ENCODE data around the gene ATP5MC2. TPM values are rescaled to one million over a fixed set of nuclear protein-coding genes. Genes with fewer than 3 reads are reported as not detected.

ATP5MC2 gene
- total RNA-seq, 1 donor from 2014 or later = 534 TPM

DNA sequence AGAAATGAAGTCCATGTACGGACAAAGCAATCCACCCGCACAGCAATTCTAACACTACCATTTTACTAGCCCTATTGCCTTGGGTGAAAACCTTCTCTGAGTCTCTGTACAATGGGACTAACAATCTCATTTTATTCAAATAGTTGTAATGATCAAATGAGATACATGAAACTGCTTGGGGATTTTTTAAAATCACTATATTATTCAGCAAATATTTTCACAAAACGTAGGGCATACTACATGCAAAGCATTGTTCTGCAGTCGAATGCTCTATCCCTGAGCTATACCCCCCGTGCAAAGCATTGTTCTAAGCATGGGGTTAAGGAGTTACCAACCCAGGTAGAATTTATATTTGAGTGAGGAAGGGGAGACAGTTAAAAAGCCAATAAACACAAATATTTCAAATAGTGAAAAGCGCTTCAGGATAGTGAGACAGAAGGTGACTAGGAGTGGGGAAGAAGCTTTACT lies 49.1 kb downstream of the ATP5MC2 start:
- TF ChIP-seq, protein P1, sequence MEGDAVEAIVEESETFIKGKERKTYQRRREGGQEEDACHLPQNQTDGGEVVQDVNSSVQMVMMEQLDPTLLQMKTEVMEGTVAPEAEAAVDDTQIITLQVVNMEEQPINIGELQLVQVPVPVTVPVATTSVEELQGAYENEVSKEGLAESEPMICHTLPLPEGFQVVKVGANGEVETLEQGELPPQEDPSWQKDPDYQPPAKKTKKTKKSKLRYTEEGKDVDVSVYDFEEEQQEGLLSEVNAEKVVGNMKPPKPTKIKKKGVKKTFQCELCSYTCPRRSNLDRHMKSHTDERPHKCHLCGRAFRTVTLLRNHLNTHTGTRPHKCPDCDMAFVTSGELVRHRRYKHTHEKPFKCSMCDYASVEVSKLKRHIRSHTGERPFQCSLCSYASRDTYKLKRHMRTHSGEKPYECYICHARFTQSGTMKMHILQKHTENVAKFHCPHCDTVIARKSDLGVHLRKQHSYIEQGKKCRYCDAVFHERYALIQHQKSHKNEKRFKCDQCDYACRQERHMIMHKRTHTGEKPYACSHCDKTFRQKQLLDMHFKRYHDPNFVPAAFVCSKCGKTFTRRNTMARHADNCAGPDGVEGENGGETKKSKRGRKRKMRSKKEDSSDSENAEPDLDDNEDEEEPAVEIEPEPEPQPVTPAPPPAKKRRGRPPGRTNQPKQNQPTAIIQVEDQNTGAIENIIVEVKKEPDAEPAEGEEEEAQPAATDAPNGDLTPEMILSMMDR (IDR thresholded peaks at IDR 0.05; ENCODE audit: borderline replicate concordance) = no peak
- no peak for DNase-seq
- no peaks in the 10 kb centered on the region for H3K27me3 ChIP-seq (ENCODE audit: low read depth)
- peaks cover 38% of the 10 kb centered on the region for H3K4me1 ChIP-seq
- intact Hi-C loops (cut with micrococcal nuclease) = loop anchor here (10.0 kb wide), 1 partner anchor 48 kb away; the partner anchor contains the start of gene ATP5MC2
- H3K9me3 ChIP-seq (replicated peaks) = no peaks in the 10 kb centered on the region
- peak overlapping the region; percentile 98 for H3K27ac ChIP-seq (replicated peaks)
- no peaks in the 10 kb centered on the region for H3K36me3 ChIP-seq
- H3K4me3 ChIP-seq = peak overlapping the region; percentile 79

DNA sequence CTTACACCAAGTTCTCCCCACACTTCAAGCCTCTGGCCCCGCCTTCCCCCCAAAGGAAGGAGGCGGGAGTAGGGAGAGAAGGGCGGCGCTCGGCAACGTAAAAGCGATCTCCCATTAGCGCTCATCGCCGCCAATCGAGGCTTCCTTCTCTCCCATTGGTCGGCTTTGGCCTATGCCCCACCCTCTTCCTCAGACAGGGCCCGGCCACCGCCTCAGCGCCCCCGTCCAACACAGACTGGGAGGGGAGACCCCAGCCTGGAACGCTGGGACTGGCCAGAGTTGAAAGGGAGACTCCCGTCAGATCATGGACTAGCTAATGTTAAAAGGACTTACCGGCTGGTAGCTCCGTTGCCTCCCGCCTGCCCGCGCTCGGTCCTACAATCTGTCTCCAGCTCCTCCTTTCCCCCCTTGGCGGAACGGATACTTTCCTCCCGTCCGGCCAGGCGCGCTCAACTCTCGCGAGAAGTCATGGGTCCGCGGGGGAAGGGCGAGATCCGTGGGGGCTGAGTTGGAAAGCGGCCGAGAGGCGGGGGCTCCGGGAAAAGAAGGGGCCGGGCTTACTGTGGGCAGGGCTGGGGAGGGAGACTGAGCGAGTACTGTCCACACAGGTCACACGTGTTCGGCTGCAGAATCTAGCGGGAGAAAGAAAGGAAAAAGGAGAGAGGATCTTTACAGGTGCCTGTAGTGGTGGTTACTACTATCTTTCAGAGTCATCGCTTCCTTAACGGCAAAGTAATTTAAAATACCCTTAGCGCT lies 49.8 kb downstream of the ATP5MC2 start, which contains the start of gene ATF7:
ATF7 (minus strand) TSS at position 437 of the 756 bp plus-strand sequence. CDS start 25,382 bp downstream, outside the sequence.
- Histone ChIP-seq H3K4me3 (peak within 1 kb of the TSS; percentile 79), H3K27me3 (ENCODE audit: low read depth) (no peaks in the 10 kb centered on the region), H3K27ac (replicated peaks) (peak within 1 kb of the TSS; percentile 98), H3K4me1 (peaks cover 42% of the 10 kb centered on the region), H3K36me3 (no peaks in the 10 kb centered on the region), H3K9me3 (replicated peaks) (no peaks in the 10 kb centered on the region)
- intact Hi-C loops (cut with micrococcal nuclease) = loop anchor here (10.0 kb wide), 1 partner anchor 49 kb away; the partner anchor contains the start of gene ATP5MC2
- TF ChIP-seq, protein P1 (IDR thresholded peaks at IDR 0.05; ENCODE audit: borderline replicate concordance) = peak; percentile 10
- peak; percentile 98 for DNase-seq

DNA sequence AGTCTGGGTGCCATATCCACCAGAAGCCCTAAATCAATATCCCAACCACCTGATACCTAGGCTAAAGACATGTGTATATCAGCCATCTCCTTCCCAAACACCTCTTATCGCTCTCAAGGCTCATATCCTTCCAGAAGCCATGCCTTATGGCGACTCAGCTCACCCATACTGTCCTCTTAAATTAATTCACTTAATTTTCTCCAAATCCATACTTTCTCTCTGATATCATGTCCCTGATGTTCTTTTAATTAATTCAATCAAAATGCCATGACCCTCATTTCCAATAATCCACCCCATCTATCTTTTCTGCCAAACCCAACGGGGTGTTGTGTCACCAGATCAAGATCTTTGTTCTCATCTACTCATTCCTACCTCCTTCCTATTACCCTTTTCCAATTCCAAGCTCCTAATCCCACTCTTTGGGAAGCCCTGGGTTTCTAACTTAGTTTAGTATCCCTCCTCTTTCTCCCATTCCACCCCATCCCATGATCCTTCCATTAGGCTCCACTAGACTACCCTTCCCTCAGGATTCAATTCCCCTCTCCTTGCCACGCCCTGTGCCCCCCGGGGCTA lies 50.4 kb downstream of the ATP5MC2 start:
- Histone ChIP-seq H3K4me1 (peaks cover 47% of the 10 kb centered on the region), H3K27ac (replicated peaks) (peak overlapping the region; percentile 98), H3K36me3 (no peaks in the 10 kb centered on the region), H3K27me3 (ENCODE audit: low read depth) (no peaks in the 10 kb centered on the region), H3K9me3 (replicated peaks) (no peaks in the 10 kb centered on the region), H3K4me3 (peak overlapping the region; percentile 79)
- intact Hi-C loops (cut with micrococcal nuclease) = loop anchor here (10.0 kb wide), 1 partner anchor 49 kb away; the partner anchor contains the start of gene ATP5MC2
- no peak for DNase-seq
- TF ChIP-seq, protein P1 (IDR thresholded peaks at IDR 0.05; ENCODE audit: borderline replicate concordance) = no peak

DNA sequence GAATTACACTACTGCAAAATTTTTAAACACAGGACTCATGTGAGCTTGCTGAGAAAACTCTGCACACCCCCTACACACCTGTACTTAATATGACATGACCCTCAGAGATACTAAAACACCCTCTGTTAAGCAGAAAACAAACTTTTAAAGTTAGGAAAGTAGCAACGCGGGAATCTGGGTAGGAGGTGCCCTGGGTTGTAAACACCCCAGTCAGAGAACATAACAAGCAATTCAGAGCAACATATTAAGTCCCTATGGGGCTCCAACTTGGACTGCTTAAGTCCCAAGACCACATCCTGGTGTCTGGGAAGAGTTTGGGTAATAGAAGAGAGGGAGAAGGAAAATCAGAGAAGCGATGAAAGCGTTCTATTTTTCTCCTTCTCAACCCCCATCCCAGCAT lies 50.9 kb downstream of the ATP5MC2 start:
- H3K4me3 ChIP-seq = peak overlapping the region; percentile 79
- intact Hi-C loops (cut with micrococcal nuclease) = loop anchor here (10.0 kb wide), 1 partner anchor 50 kb away; the partner anchor contains the start of gene ATP5MC2
- TF ChIP-seq, protein P1 (IDR thresholded peaks at IDR 0.05; ENCODE audit: borderline replicate concordance) = no peak
- no peak for DNase-seq
- peak overlapping the region; percentile 98 for H3K27ac ChIP-seq (replicated peaks)
- H3K4me1 ChIP-seq = peaks cover 47% of the 10 kb centered on the region
- no peaks in the 10 kb centered on the region for H3K27me3 ChIP-seq (ENCODE audit: low read depth)
- H3K36me3 ChIP-seq = no peaks in the 10 kb centered on the region
- H3K9me3 ChIP-seq (replicated peaks) = no peaks in the 10 kb centered on the region

DNA sequence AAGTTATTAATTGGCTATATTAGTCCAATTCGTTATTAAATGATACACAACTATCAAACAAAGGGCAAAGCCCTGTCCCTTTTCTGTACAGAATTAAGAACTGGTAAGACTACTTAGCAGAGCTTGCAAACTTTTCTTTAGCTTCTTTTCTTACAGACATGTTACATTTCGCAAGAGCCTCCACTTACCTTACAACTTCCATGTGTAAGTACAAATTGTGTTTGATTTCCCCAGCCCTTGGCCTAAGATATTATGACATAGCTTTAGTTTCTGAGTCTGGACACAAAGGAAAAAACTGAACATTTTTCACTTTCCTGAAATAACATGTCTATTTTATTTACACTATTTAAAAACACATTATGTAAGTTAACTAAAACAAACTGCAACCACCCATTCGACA lies 51.4 kb downstream of the ATP5MC2 start:
- DNase-seq = no peak
- peak overlapping the region; percentile 79 for H3K4me3 ChIP-seq
- intact Hi-C loops (cut with micrococcal nuclease) = loop anchor here (10.0 kb wide), 1 partner anchor 50 kb away; the partner anchor contains the start of gene ATP5MC2
- peaks cover 50% of the 10 kb centered on the region for H3K4me1 ChIP-seq
- TF ChIP-seq, protein P1 (IDR thresholded peaks at IDR 0.05; ENCODE audit: borderline replicate concordance) = no peak
- H3K27me3 ChIP-seq (ENCODE audit: low read depth) = no peaks in the 10 kb centered on the region
- H3K9me3 ChIP-seq (replicated peaks) = no peaks in the 10 kb centered on the region
- no peaks in the 10 kb centered on the region for H3K36me3 ChIP-seq
- H3K27ac ChIP-seq (replicated peaks) = peak overlapping the region; percentile 98
